ENCODE results near the gene EHD2.

DNA sequence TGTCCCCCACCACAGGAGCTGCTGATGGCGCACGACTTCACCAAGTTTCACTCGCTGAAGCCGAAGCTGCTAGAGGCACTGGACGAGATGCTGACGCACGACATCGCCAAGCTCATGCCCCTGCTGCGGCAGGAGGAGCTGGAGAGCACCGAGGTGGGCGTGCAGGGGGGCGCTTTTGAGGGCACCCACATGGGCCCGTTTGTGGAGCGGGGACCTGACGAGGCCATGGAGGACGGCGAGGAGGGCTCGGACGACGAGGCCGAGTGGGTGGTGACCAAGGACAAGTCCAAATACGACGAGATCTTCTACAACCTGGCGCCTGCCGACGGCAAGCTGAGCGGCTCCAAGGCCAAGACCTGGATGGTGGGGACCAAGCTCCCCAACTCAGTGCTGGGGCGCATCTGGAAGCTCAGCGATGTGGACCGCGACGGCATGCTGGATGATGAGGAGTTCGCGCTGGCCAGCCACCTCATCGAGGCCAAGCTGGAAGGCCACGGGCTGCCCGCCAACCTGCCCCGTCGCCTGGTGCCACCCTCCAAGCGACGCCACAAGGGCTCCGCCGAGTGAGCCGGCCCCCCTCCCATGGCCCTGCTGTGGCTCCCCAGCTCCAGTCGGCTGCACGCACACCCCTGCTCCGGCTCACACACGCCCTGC is 27.8 kb downstream of the EHD2 start:
- TF ChIP-seq, protein P1, sequence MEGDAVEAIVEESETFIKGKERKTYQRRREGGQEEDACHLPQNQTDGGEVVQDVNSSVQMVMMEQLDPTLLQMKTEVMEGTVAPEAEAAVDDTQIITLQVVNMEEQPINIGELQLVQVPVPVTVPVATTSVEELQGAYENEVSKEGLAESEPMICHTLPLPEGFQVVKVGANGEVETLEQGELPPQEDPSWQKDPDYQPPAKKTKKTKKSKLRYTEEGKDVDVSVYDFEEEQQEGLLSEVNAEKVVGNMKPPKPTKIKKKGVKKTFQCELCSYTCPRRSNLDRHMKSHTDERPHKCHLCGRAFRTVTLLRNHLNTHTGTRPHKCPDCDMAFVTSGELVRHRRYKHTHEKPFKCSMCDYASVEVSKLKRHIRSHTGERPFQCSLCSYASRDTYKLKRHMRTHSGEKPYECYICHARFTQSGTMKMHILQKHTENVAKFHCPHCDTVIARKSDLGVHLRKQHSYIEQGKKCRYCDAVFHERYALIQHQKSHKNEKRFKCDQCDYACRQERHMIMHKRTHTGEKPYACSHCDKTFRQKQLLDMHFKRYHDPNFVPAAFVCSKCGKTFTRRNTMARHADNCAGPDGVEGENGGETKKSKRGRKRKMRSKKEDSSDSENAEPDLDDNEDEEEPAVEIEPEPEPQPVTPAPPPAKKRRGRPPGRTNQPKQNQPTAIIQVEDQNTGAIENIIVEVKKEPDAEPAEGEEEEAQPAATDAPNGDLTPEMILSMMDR (conservative IDR thresholded peaks at IDR 0.05; ENCODE audit: low read depth, low read length): no peak
- TF ChIP-seq POLR2A (IDR thresholded peaks at IDR 0.05; ENCODE audit: low read depth, low read length): no peak
- TF ChIP-seq USF2 (IDR thresholded peaks at IDR 0.05; ENCODE audit: low read depth, low read length): no peak
- TF ChIP-seq SMC3 (IDR thresholded peaks at IDR 0.05; ENCODE audit: low read depth, low read length): no peak
- no peak for TF ChIP-seq RCOR1 (IDR thresholded peaks at IDR 0.05; ENCODE audit: insufficient replicate concordance, low read length)
- no peak for TF ChIP-seq RAD21 (IDR thresholded peaks at IDR 0.05; ENCODE audit: low read length)
- no peak for TF ChIP-seq MXI1 (IDR thresholded peaks at IDR 0.05; ENCODE audit: borderline replicate concordance, low read depth, low read length)
- TF ChIP-seq RFX5 (IDR thresholded peaks at IDR 0.05; ENCODE audit: low read depth, low read length): no peak

All from IMR-90 (cell line).